ENCODE data around the gene ATXN1L. TPM values are rescaled to one million over a fixed set of nuclear protein-coding genes. Genes with fewer than 3 reads are reported as not detected.

ATXN1L gene
- total RNA-seq, 1 experiment from 2014 or later: 44.8 TPM

- DNase-seq: peak; percentile 66 to 76
- Histone ChIP-seq H3K4me1 (peaks cover 5% of the 10 kb centered on the region; the same call in 1 of the 2 replicates), H3K9me3 (no peaks in the 10 kb centered on the region), H3K4me3 (ENCODE audit: low read depth, low read length) (peak overlapping the region; percentile 79), H3K27me3 (replicated peaks; ENCODE audit: control insufficient read depth, insufficient read depth, low read length) (no peaks in the 10 kb centered on the region), H3K36me3 (ENCODE audit: control insufficient read depth, insufficient read depth, low read length) (peaks cover 2% of the 10 kb centered on the region)
- Mint-ChIP-seq H3K36me3 (ENCODE audit: insufficient read depth, unreplicated experiment) (peaks cover 60% of the 10 kb centered on the region), H3K27ac (ENCODE audit: unreplicated experiment) (peak overlapping the region; percentile 89), H3K4me3 (ENCODE audit: unreplicated experiment) (peak overlapping the region; percentile 79), H3K27me3 (ENCODE audit: insufficient read depth, unreplicated experiment) (no peaks in the 10 kb centered on the region), H3K9me3 (ENCODE audit: unreplicated experiment) (no peaks in the 10 kb centered on the region), H3K4me1 (ENCODE audit: low read depth, unreplicated experiment) (no peaks in the 10 kb centered on the region)
- BruUV-seq (replicated peaks): no TSS peak
- no peak for TF ChIP-seq CTCF (IDR thresholded peaks at IDR 0.05; ENCODE audit: insufficient read depth in 1 of 2, low read depth in 1 of 2, low read length in 1 of 2, severe bottlenecking in 1 of 2, unreplicated experiment in 1 of 2)
- intact Hi-C loops (cut with micrococcal nuclease; ENCODE audit: unreplicated experiment): loop anchor here (1.0 to 2.0 kb wide), 3 partner anchors 12 to 197 kb away; partner anchors contain the start of genes DHX38, TXNL4B and ZNF821
- ChIA-PET CTCF (interaction anchor here (1.4 kb wide), 1 partner anchor 66 kb away, joined by 3 read pairs; no protein-coding TSS in a partner anchor), POLR2A (interaction anchor here (0.9 kb wide), 1 partner anchor 13 kb away, joined by 3 read pairs; no protein-coding TSS in a partner anchor)
Measured at GRCh38 chr16:71895679-71896365, 50.0 kb downstream of the ATXN1L start.

GRCh38 chr16:71896764-71897368, 51.1 kb downstream of the ATXN1L start:
- no peaks in the 10 kb centered on the region for H3K27me3 Mint-ChIP-seq (ENCODE audit: insufficient read depth, unreplicated experiment)
- Histone ChIP-seq H3K4me1 (no peaks in the 10 kb centered on the region; the same call in 1 of the 2 replicates), H3K27me3 (replicated peaks; ENCODE audit: control insufficient read depth, insufficient read depth, low read length) (no peaks in the 10 kb centered on the region), H3K4me3 (ENCODE audit: low read depth, low read length) (peak overlapping the region; percentile 79), H3K36me3 (ENCODE audit: control insufficient read depth, insufficient read depth, low read length) (peaks cover 2% of the 10 kb centered on the region), H3K9me3 (no peaks in the 10 kb centered on the region)
- ChIA-PET CTCF (interaction anchor here (0.7 kb wide), 2 partner anchors 14 to 343 kb away, joined by 10 read pairs; no protein-coding TSS in a partner anchor), POLR2A (no interaction called here)
- H3K9me3 Mint-ChIP-seq (ENCODE audit: unreplicated experiment): no peaks in the 10 kb centered on the region
- no peak for TF ChIP-seq CTCF (IDR thresholded peaks at IDR 0.05; ENCODE audit: insufficient read depth in 1 of 2, low read depth in 1 of 2, low read length in 1 of 2, severe bottlenecking in 1 of 2, unreplicated experiment in 1 of 2)
- no TSS peak for BruUV-seq (replicated peaks)
- no peak for DNase-seq
- H3K4me3 Mint-ChIP-seq (ENCODE audit: unreplicated experiment): peak overlapping the region; percentile 79
- no peaks in the 10 kb centered on the region for H3K4me1 Mint-ChIP-seq (ENCODE audit: low read depth, unreplicated experiment)
- peak overlapping the region; percentile 89 for H3K27ac Mint-ChIP-seq (ENCODE audit: unreplicated experiment)
- H3K36me3 Mint-ChIP-seq (ENCODE audit: insufficient read depth, unreplicated experiment): peaks cover 60% of the 10 kb centered on the region
- intact Hi-C loops (cut with micrococcal nuclease; ENCODE audit: unreplicated experiment): no loop called here

- no peak for DNase-seq
- Mint-ChIP-seq H3K4me3 (ENCODE audit: unreplicated experiment) (no peak overlapping the region), H3K27ac (ENCODE audit: unreplicated experiment) (no peak overlapping the region), H3K4me1 (ENCODE audit: low read depth, unreplicated experiment) (no peaks in the 10 kb centered on the region), H3K27me3 (ENCODE audit: insufficient read depth, unreplicated experiment) (no peaks in the 10 kb centered on the region), H3K9me3 (ENCODE audit: unreplicated experiment) (no peaks in the 10 kb centered on the region), H3K36me3 (ENCODE audit: insufficient read depth, unreplicated experiment) (peaks cover 68% of the 10 kb centered on the region)
- peaks cover 2% of the 10 kb centered on the region for H3K36me3 ChIP-seq (ENCODE audit: control insufficient read depth, insufficient read depth, low read length)
- H3K27me3 ChIP-seq (replicated peaks; ENCODE audit: control insufficient read depth, insufficient read depth, low read length): no peaks in the 10 kb centered on the region
- ChIA-PET POLR2A (interaction anchor here (0.5 kb wide), 1 partner anchor 70 kb away, joined by 14 read pairs; no protein-coding TSS in a partner anchor), CTCF (interaction anchor here (0.7 to 1.7 kb wide), 2 partner anchors 62 to 83 kb away, joined by 4 to 11 read pairs; no protein-coding TSS in a partner anchor)
- H3K4me3 ChIP-seq (ENCODE audit: low read depth, low read length): no peak overlapping the region
- BruUV-seq (replicated peaks): no TSS peak
- H3K4me1 ChIP-seq: no peaks in the 10 kb centered on the region; the same call in 1 of the 2 replicates
- intact Hi-C loops (cut with micrococcal nuclease; ENCODE audit: unreplicated experiment): no loop called here
- no peaks in the 10 kb centered on the region for H3K9me3 ChIP-seq
- TF ChIP-seq CTCF (IDR thresholded peaks at IDR 0.05; ENCODE audit: insufficient read depth in 1 of 2, low read depth in 1 of 2, low read length in 1 of 2, severe bottlenecking in 1 of 2, unreplicated experiment in 1 of 2): no peak
Measured at GRCh38 chr16:71899171-71899570, 53.4 kb downstream of the ATXN1L start.

Measured in Caco-2 (cell line).